K562 (cell line): ENCODE data around the gene SLC2A8. TPM values are rescaled to one million over a fixed set of nuclear protein-coding genes. Genes with fewer than 3 reads are reported as not detected.
A peak's percentile ranks its signal among the peaks of the same experiment; 100 is the strongest.

Experiments used
- EGR1 ChIP-seq: fragments of 450-650 bp; conservative IDR thresholded peaks from 2 replicates; pipeline ENCODE4 v1.6.1; 2017; ENCODE audit warnings: mild to moderate bottlenecking
- FOXP1 ChIP-seq: sonication (generic); formaldehyde crosslinking; IDR thresholded peaks from 2 replicates; pipeline ENCODE4 v1.8.0; 2022; ENCODE audit warnings: mild to moderate bottlenecking, missing genetic modification reagents
- GTF2A2 ChIP-seq: IDR thresholded peaks from 2 replicates; pipeline ENCODE4 v1.6.1; 2016; ENCODE audit warnings: mild to moderate bottlenecking, missing genetic modification characterization, missing compliant biosample characterization
- KDM4B ChIP-seq, 2 experiments: fragments of 450-650 bp in 1 of 2; sonication (generic) in 1 of 2; IDR thresholded peaks; 2 replicates each; pipeline ENCODE4 v1.6.1; 2016 to 2017; ENCODE audit warnings: borderline replicate concordance in 2 of 2, antibody characterized with exemption in 1 of 2, low read depth in 1 of 2, mild to moderate bottlenecking in 1 of 2
- NR4A1 ChIP-seq, 2 experiments: fragments of 250-450 bp in 1 of 2; fragments of 450-650 bp in 1 of 2; sonication (Bioruptor Pico) in 1 of 2; IDR thresholded peaks; 2 replicates each; pipeline versions ENCODE4 v1.4.0 to v1.6.1; 2016 to 2020; ENCODE audit warnings: mild to moderate bottlenecking in 2 of 2, missing compliant biosample characterization in 1 of 2, missing genetic modification characterization in 1 of 2, moderate library complexity in 1 of 2
- SMARCE1 ChIP-seq: fragments of 450-650 bp; IDR thresholded peaks from 2 replicates; pipeline ENCODE4 v1.7.1; 2016; ENCODE audit warnings: mild to moderate bottlenecking
- U2AF2 ChIP-seq: fragments of 200-400 bp; formaldehyde crosslinking; optimal IDR thresholded peaks from 2 replicates; pipeline ENCODE3; 2017; ENCODE audit warnings: low read depth, mild to moderate bottlenecking, low read length
- ZNF224 ChIP-seq: sonication (generic); formaldehyde crosslinking; IDR thresholded peaks from 2 replicates; pipeline ENCODE4 v1.8.0; 2022; ENCODE audit warnings: mild to moderate bottlenecking, missing genetic modification reagents
- polyA plus RNA-seq, 8 experiments: library from polyadenylated mRNA; depleted of rRNA in 4 of 8; stranded (reverse) in 5 of 8; unstranded in 3 of 8; fragments of >200 nt; fragmentation: Nextera tagmentation in 2 of 8; fragmentation: Illumina TruSeq in 1 of 8; extraction: Ambion mirVana in 2 of 8; extraction: Trizol in 1 of 8; gene quantifications; 2 replicates each; pipeline versions ENCODE4 v1.2.1 to v1.2.3, GENCODE V29; 2011 to 2014; ENCODE audit warnings: inconsistent platforms in 1 of 8, missing spikeins in 1 of 8
- total RNA-seq, 7 experiments: library from RNA; depleted of rRNA in 6 of 7; stranded (reverse); fragments of >200 nt in 6 of 7; fragmentation: Illumina TruSeq in 2 of 7; extraction: Trizol in 2 of 7; gene quantifications; 2 replicates each; pipeline versions ENCODE4 v1.2.1 to v1.2.3, GENCODE V29; 2011 to 2021; ENCODE audit warnings: low replicate concordance in 1 of 7
- TF ChIP-seq, protein P1 (sequence below): IDR thresholded peaks from 2 replicates; pipeline ENCODE4 v1.6.1; 2011; ENCODE audit warnings: borderline replicate concordance, low read depth, mild to moderate bottlenecking, moderate library complexity, low read length; ENCODE audit not compliant: insufficient read depth, poor library complexity, severe bottlenecking
- TF ChIP-seq, protein P2 (sequence below): fragments of 200-600 bp; sonication (generic); IDR thresholded peaks from one replicate; pipeline ENCODE4 v1.6.1; 2012; ENCODE audit warnings: mild to moderate bottlenecking, low read depth, low read length, inconsistent platforms
- TF ChIP-seq, protein P3 (sequence below): sonication (generic); formaldehyde crosslinking; IDR thresholded peaks from 2 replicates; pipeline ENCODE4 v1.8.0; 2022; ENCODE audit warnings: missing genetic modification reagents, mild to moderate bottlenecking, moderate library complexity, borderline replicate concordance

SLC2A8 gene
- total and polyA plus RNA-seq, 9 of the 15 experiments (the other 6 are each of a cell fraction or from before 2014, with no cell fraction given) = 0.13 to 12.9 (median 5.2) TPM

DNA sequence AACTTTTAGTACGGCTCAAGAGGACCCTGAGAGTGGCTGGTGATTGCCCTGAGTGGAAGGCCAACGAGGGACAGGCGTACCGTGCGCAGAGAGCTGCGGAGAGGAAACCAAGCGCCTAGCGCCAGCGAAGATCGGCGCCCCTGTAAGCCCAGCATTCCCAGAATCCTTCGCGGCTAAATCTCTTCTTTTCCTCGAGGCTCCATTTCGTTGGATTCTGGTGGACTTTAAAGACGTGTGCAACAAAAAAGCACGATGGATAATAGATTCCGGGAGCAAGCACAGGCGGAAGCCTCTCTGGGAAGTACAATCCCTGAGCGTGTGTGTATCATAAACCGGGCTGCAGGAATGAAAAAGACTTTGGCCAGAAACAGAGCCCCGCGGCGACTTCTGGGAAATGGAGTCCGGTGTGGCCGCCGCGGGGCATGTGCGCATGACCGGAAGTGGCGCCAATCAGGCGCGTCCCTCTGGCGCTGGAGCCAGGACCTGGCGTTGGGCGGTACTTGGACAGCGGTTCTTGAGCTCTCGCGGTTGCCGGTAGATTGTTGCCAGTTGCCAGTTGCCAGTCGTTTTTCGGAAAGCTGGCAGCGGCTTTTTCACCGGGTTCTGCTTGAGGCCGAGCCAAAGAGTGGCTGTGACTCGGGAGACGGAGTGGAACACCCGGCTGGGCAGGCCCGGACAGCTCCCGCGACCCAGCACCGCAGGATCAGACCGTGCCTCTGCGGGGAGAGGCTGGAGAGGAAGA lies 27.1 kb downstream of the SLC2A8 start, which contains the start of gene ZNF79 (continued):
- TF ChIP-seq, protein P1, sequence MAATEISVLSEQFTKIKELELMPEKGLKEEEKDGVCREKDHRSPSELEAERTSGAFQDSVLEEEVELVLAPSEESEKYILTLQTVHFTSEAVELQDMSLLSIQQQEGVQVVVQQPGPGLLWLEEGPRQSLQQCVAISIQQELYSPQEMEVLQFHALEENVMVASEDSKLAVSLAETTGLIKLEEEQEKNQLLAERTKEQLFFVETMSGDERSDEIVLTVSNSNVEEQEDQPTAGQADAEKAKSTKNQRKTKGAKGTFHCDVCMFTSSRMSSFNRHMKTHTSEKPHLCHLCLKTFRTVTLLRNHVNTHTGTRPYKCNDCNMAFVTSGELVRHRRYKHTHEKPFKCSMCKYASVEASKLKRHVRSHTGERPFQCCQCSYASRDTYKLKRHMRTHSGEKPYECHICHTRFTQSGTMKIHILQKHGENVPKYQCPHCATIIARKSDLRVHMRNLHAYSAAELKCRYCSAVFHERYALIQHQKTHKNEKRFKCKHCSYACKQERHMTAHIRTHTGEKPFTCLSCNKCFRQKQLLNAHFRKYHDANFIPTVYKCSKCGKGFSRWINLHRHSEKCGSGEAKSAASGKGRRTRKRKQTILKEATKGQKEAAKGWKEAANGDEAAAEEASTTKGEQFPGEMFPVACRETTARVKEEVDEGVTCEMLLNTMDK = peak; percentile 17
- TF ChIP-seq EGR1 (no peak), KDM4B (IDR thresholded peaks at IDR 0.05; ENCODE audit: borderline replicate concordance in 2 of 2, low read depth in 1 of 2) (no peak), NR4A1 (CRISPR knock-in tag; IDR thresholded peaks at IDR 0.05) (no peak), NR4A1 (tag; IDR thresholded peaks at IDR 0.05) (peak; percentile 65; the same call in 1 of the 2 replicates), SMARCE1 (no peak), ZNF224 (CRISPR knock-in tag) (no peak), U2AF2 (no peak), GTF2A2 (tag) (0 out of 2 replicates have a peak, but pooled peaks have one; percentile 33), FOXP1 (CRISPR knock-in tag) (no peak)
- TF ChIP-seq, protein P2, sequence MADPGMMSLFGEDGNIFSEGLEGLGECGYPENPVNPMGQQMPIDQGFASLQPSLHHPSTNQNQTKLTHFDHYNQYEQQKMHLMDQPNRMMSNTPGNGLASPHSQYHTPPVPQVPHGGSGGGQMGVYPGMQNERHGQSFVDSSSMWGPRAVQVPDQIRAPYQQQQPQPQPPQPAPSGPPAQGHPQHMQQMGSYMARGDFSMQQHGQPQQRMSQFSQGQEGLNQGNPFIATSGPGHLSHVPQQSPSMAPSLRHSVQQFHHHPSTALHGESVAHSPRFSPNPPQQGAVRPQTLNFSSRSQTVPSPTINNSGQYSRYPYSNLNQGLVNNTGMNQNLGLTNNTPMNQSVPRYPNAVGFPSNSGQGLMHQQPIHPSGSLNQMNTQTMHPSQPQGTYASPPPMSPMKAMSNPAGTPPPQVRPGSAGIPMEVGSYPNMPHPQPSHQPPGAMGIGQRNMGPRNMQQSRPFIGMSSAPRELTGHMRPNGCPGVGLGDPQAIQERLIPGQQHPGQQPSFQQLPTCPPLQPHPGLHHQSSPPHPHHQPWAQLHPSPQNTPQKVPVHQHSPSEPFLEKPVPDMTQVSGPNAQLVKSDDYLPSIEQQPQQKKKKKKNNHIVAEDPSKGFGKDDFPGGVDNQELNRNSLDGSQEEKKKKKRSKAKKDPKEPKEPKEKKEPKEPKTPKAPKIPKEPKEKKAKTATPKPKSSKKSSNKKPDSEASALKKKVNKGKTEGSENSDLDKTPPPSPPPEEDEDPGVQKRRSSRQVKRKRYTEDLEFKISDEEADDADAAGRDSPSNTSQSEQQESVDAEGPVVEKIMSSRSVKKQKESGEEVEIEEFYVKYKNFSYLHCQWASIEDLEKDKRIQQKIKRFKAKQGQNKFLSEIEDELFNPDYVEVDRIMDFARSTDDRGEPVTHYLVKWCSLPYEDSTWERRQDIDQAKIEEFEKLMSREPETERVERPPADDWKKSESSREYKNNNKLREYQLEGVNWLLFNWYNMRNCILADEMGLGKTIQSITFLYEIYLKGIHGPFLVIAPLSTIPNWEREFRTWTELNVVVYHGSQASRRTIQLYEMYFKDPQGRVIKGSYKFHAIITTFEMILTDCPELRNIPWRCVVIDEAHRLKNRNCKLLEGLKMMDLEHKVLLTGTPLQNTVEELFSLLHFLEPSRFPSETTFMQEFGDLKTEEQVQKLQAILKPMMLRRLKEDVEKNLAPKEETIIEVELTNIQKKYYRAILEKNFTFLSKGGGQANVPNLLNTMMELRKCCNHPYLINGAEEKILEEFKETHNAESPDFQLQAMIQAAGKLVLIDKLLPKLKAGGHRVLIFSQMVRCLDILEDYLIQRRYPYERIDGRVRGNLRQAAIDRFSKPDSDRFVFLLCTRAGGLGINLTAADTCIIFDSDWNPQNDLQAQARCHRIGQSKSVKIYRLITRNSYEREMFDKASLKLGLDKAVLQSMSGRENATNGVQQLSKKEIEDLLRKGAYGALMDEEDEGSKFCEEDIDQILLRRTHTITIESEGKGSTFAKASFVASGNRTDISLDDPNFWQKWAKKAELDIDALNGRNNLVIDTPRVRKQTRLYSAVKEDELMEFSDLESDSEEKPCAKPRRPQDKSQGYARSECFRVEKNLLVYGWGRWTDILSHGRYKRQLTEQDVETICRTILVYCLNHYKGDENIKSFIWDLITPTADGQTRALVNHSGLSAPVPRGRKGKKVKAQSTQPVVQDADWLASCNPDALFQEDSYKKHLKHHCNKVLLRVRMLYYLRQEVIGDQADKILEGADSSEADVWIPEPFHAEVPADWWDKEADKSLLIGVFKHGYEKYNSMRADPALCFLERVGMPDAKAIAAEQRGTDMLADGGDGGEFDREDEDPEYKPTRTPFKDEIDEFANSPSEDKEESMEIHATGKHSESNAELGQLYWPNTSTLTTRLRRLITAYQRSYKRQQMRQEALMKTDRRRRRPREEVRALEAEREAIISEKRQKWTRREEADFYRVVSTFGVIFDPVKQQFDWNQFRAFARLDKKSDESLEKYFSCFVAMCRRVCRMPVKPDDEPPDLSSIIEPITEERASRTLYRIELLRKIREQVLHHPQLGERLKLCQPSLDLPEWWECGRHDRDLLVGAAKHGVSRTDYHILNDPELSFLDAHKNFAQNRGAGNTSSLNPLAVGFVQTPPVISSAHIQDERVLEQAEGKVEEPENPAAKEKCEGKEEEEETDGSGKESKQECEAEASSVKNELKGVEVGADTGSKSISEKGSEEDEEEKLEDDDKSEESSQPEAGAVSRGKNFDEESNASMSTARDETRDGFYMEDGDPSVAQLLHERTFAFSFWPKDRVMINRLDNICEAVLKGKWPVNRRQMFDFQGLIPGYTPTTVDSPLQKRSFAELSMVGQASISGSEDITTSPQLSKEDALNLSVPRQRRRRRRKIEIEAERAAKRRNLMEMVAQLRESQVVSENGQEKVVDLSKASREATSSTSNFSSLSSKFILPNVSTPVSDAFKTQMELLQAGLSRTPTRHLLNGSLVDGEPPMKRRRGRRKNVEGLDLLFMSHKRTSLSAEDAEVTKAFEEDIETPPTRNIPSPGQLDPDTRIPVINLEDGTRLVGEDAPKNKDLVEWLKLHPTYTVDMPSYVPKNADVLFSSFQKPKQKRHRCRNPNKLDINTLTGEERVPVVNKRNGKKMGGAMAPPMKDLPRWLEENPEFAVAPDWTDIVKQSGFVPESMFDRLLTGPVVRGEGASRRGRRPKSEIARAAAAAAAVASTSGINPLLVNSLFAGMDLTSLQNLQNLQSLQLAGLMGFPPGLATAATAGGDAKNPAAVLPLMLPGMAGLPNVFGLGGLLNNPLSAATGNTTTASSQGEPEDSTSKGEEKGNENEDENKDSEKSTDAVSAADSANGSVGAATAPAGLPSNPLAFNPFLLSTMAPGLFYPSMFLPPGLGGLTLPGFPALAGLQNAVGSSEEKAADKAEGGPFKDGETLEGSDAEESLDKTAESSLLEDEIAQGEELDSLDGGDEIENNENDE = no peak
- TF ChIP-seq, protein P3, sequence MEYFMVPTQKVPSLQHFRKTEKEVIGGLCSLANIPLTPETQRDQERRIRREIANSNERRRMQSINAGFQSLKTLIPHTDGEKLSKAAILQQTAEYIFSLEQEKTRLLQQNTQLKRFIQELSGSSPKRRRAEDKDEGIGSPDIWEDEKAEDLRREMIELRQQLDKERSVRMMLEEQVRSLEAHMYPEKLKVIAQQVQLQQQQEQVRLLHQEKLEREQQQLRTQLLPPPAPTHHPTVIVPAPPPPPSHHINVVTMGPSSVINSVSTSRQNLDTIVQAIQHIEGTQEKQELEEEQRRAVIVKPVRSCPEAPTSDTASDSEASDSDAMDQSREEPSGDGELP (CRISPR knock-in tag) = peak; percentile 55
